Islet precursor cell (in vitro differentiated cells): ENCODE measurements around the gene KLRC1.
"Not testable (repeated sequence)": the region's sequence is repeated elsewhere in the genome, so short reads cannot be mapped to it uniquely, and the experiment has no call there.

Experiments
- DNase-seq: peaks from one replicate; pipeline ENCODE4 v3.0.0-alpha.2; 2018

Gene KLRC1

DNA sequence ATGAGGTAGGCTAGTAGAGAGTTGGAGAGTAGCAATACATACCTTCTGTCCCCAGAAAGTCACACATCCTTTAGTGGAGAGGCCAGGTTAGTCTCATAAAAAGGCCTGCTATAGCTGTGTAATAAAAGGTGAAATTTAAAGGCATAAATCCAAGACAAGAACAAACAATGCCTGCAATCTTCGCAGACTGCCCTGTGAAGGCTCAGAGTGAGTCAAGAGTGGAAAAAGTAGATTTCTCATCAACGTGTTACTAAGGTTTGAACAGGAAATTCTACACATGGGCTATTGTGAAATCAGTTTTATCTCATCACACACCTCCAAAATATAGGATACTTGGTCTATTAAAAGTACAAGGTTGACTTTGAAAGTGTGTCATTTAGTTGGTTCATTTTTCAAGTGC lies at the start of gene KLRC1:
Gene KLRC1, minus strand, starts transcription at position 222 of the 400 bp plus-strand sequence. CDS start 2,221 bp downstream, outside the sequence.
- DNase-seq: no peak

DNA sequence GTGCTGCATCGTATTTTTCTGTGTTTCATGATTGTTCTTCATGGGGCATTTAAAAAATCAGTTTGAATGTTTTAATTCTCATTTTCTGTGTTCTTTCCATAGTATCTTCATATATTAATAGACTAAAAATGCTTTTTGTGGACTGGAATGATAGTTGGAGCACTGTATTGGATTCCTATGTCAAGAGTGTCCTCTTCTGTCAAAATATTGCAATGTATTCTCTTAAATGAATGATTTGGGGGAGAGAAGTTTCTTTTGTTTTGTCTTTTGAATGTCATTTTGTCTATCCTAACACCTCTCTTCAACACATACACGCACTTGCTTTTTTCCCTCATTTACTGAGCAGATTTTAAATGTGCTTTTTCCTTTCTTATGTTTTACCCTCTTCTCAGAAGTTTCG lies 47.9 kb upstream of the KLRC1 start:
- no peak for DNase-seq

DNA sequence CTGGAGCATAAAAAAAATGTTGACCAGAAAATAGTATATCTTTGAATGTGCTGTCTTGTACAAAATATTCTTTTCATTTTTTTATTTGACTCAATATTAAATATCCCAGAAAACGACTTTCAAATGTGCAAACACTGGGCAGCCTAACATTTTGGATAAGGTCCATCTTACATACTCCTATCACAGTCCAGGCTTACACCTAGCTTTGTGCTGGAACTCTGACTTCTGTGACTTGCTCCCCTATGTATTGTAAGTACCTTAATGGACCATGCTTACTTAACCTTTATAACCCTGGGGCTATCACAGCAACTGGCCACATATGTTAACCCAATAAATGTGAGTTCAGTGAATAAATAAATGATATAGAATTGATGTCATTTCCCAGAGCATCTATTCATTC lies 44.9 kb upstream of the KLRC1 start:
- DNase-seq: no peak

DNA sequence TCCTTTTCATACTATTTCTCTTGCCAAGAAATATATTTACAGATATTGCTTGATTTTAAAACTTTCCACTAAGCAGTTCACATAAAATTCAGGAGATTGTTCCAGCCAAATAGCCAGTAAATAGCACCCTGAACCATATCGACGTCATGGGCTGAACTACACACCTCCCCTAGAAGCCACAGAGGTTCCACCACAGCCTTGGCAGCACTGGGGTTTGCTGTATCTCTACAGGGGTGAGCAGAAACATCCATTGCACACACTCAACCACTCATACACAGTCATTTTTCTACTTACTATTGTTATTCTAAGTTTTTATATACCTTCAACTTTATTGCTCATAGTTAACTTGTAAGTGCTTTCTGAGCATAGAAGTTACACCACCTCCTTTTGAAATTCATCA lies 44.4 kb upstream of the KLRC1 start:
- no peak for DNase-seq

DNA sequence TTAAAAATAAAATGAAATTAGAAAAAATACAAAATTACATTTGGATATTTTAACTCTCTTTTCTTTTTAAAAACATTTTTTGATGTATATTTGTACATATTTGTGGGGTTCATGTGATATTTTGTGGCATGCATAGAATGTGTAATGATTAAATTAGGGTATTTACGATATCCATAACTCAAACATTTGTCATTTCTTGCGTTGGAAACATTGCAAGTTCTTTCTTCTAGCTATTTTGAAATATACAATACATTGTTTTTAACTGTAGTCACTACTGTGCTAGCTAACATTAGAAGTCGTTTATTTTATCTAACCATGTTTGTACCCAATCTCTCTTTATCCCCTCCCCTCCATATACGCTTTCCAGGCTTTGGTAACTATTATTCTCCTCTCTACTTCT lies 38.6 kb upstream of the KLRC1 start:
- no peak for DNase-seq

DNA sequence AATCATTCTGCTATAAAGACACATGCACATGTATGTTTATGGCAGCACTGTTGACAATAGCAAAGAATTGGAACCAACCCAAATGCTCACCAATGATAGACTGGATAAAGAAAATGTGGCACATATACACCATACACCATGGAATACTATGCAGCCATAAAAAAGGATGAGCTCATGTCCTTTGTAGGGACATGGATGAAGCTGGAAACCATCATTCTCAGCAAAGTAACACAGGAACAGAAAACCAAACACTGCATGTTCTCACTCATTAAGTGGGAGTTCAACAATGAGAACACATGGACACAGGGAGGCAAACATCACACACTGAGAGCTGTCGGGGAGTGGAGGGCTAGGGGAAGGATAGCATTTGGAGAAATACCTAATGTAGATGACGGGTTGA lies 34.2 kb upstream of the KLRC1 start:
- not testable (repeated sequence) for DNase-seq

DNA sequence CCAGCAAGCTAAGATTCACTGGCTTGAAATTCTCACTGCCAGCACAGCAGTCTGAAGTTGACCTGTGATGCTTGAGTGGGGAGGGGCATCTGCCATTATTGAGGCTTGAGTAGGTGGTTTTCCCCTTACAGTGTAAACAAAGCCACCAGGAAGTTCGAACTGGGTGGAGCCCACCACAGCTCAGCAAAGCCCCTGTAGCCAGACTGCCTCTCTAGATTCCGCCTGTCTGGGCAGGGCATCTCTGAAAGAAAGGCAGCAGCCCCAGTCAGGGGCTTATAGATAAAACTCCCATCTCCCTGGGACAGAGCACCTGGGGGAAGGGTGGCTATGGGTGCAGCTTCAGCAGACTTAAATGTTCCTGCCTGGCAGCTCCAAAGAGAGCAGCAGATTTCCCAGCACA lies 28.7 kb upstream of the KLRC1 start:
- not testable (repeated sequence) for DNase-seq

DNA sequence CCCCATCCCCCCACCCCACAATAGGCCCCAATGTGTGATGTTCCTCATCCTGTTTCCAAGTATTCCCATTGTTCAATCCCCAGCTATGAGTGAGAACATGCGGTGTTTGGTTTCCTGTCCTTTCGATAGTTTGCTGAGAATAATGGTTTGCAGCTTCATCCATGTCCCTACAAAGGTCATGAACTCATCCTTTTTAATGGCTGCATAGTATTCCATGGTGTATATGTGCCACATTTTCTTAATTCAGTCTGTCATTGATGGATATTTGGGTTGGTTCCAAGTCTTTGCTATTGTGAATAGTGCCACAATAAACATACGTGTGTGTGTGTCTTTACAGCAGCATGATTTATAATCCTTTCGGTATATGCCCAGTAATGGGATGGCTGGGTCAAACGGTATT lies 19.6 kb upstream of the KLRC1 start:
- DNase-seq: not testable (repeated sequence)

DNA sequence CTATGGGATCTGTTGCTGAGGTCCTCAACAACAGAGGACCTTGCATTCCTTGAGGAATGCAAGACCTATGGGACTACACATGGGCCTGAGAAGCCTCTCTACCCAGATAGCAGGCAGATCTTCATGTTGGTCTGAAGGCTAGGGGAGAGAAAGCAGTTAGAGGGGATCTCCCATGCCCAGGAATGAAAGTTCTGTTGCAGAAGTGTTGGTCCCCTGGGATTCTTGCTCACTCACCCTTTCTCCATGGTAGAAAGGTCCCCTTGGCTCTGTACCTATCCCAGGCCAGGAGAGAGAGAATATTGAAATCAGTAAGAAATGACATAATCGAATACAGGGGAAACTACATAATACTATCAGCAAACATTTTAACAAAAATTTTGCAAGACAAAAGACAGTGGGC lies 16.5 kb upstream of the KLRC1 start:
- no peak for DNase-seq

DNA sequence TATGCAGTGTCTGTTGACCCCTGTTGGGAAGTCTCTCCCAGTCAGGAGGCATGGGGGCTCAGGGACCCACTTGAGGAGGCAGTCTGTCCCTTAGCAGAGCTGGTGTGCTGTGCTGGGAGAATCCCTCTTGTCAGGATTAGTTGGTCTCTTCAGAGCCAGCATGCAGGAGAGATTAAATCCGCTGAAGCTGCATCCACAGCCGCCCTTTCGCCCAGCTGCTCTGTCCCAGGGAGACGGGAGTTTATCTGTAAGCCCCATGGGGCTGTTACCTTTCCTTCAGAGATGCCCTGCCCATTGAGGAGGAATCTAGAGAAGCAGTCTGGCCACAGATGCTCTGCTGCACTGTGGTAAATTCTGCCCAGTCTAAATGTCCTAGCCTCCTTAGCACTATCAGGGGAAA lies 13.1 kb upstream of the KLRC1 start:
- DNase-seq: no peak

DNA sequence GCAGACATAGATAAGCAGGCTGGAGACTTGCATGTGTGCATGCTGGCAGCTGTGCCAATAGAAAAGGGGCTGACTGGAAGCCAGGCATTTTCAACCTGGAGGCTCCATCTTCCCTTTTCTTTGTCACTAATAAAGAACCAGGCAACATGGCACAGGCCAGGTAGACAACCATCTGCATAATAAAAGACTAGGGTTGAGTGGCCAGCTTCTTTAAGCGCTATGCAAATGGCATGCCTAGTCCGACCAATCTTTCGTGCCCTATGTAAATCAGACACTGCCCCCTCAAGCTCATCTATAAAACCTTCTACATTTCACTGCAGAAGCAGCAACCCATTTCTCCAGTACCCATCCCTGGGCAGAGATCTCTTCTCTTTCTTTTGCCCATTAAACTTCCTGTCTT lies 4.6 kb upstream of the KLRC1 start:
- DNase-seq: peak; percentile 56

DNA sequence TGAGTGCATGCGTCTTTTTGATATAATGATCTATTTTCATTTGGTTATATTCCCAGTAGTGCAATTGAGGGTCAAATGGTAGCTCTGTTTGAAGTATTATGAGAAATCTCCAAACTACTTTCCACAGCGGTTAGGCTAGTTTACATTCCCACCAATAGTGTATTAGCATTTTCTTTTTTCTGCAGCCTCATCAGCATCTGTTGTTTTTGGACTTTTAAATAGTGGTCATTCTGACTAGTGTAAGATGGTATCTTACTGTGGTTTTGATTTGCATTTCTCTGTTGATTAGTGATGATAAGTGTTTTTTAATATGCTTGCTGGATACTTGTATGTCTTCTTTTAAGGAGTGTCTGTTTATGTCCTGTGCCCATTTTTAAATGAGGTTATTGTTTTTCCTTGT lies 3.7 kb upstream of the KLRC1 start:
- DNase-seq: no peak

DNA sequence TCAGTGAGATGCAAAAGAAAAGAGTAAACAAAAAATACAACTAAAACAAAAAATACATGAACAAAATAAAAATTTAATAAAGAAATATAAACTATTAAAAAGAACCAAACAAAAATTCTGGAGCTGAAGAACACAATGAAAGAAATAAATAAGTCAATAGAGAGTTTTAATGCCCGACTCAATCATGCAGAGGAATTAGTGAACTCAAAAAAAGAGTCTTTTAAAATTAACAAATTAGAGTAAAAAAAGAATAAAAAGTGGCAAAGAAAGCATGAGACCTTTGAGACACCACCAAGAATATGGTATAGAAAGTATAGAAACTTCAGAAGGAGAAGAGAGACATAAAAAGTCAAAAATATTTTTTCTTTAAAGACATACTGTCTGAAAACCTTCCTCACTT lies 2.6 kb upstream of the KLRC1 start:
- no peak for DNase-seq

DNA sequence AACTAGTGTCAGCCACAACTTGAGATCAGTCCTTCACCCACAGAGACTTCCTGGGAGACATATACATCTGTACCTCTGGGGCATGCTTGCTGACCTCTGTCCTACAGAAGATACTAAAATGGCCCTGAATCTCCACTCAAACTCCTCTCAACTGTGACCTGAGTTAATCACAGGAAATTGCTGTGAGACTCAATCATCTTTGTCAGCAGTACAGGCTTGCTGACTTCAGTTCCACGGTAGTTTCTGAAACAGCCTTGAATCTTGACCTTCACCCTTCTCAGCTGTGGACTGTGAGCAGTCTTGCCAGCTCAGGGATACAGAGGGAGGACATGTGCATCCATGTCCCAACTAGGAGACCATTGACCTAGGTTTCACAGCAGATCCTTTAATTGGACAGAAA lies 1.4 kb upstream of the KLRC1 start:
- DNase-seq: no peak

DNA sequence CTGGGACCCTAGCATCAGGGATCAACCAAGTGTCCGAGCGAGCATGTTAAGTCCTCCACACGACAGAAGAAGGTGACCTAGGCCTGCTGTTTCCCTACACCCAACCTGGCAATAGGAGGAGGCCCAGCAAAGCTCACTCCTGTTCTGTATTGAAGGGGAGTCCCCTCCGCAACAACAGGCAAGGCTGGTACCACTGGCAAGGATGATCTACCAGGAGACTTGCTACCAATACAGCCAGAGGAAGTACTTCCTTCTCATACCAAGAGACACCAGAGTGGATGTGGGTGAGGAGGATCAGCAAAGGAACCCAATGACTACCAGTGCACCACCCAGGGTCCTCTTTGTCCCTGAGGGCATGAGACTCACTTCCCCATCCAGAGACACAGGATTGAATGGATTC lies 4.9 kb downstream of the KLRC1 start:
- DNase-seq: peak; percentile 50

DNA sequence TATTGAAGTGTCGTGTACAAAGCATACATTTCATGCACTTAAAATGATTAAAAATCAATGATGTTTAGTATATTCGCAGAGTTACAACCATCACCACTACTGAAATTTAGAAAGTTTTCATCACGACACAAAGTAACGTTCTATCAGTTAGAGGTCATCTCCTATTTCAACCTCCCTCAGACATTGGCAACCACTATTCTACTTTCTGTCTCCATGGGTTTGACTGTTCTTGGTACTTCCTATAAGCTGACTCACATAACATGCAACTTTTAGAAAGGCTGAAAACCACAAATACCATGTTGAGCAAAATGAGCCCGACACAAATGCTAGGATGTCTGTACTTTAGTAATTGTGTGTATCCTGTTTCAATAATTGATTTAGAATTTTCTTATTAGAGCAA lies 7.1 kb downstream of the KLRC1 start:
- DNase-seq: not testable (repeated sequence)

DNA sequence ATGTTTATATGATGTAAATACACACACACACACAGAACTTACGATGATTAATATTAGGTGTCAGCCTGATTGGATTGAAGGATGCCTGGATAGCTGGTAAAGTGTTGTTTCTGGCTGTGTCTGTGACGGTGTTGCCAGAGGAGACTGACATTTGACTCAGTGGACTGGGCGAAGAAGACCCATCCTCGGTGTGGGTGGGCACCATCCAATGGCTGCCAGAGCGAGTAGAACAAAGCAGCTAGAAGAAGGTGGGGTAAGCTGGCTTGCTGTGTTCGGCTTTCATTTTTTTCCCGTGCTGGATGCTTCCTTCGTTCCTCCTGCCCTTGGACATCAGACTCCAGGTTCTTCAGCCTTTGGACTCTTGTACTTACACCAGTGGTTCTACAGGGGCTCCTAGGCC lies 12.0 kb downstream of the KLRC1 start:
- DNase-seq: not testable (repeated sequence)

DNA sequence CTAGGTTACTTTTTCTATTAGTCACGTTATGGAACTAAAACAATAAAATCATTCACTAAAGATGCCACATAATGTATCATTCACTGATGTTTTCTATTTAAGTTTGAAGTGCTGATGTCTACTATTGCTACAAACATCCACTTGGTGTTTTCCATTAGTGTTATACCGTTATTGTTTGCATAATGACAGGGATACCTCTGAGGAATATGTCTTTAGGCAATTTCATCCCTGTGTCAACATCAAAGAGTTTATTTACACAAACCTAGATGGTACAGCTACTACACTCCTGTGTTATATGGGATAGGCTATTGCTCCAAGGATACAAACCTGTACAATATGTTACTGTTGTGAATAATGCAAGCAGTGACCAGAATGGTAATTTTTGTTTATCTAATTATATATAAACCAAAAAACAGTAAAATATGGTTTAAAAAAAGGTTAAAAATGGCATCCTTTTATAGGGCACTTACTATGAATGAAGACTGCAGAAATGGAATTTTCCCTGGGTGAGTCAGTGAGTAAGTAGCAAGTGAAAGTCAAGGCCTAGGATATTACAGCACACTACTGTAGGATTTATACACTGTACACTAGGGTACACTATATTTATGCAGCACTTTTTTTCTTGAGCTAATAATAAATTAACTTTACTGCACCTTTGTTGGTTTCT lies 13.4 kb downstream of the KLRC1 start:
- DNase-seq: not testable (repeated sequence)

DNA sequence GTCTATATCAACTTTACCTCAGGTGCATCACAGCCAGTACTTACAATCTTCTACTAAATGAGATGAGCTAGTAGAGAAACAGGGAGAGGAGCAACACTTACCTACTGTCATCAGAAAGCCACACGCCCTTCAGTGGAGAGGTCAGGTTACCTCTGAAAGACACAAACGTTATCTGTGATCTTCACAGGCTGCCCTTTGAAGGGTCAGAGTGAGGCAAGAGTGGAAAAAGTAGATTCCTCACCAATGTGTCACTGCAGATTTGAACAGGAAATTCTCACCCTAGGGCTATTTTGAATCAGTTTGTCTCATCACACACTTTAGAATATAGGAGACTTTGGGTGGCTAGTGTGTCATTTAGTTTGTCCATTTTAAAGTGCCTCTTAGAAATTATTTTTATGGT lies 15.6 kb downstream of the KLRC1 start:
- DNase-seq: not testable (repeated sequence)

DNA sequence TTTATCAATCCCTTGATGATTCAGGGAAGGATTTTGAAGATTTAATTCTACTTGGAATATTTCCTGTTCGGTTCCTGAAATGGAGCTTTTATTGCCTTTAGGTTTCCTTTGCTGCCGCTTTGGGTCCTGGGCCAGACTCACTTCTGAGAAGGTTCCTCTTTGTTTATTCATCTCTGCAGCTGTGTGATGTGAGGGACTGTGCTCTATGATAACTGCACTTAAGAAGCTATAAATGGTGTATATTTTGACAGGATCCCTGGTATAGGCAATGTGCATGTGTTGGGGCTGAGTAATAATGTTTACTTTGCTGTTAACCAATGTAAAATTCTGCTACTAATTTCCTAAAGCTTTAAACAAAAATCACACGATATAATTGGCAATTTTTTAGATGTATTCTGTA lies 17.4 kb downstream of the KLRC1 start, which contains the start of gene KLRC2:
Gene KLRC2, minus strand, starts transcription at position 195 of the 400 bp plus-strand sequence. Its CDS starts 24 bp downstream, at position 171.
- DNase-seq: peak; percentile 64

DNA sequence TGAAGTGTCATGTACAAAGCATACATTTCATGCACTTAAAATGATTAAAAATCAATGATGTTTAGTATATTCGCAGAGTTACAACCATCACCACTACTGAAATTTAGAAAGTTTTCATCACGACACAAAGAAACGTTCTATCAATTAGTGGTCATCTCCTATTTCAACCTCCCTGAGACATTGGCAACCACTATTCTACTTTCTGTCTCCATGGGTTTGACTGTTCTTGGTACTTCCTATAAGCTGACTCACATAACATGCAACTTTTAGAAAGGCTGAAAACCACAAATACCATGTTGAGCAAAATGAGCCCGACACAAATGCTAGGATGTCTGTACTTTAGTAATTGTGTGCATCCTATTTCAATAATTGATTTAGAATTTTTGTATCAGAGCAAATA lies 22.6 kb downstream of the KLRC1 start:
- not testable (repeated sequence) for DNase-seq

DNA sequence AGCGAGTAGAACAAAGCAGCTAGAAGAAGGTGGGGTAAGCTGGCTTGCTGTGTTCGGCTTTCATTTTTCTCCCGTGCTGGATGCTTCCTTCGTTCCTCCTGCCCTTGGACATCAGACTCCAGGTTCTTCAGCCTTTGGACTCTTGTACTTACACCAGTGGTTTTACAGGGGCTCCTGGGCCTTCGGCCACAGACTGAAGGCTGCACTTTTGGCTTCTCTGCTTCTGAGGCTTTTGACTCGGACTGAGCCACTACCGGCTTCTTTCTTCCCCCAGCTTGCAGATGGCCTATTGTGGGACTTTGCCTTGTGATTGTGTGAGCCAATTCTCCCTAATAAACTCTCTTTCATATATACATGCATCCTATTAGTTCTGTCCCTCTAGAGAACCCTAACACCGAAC lies 27.2 kb downstream of the KLRC1 start:
- not testable (repeated sequence) for DNase-seq

DNA sequence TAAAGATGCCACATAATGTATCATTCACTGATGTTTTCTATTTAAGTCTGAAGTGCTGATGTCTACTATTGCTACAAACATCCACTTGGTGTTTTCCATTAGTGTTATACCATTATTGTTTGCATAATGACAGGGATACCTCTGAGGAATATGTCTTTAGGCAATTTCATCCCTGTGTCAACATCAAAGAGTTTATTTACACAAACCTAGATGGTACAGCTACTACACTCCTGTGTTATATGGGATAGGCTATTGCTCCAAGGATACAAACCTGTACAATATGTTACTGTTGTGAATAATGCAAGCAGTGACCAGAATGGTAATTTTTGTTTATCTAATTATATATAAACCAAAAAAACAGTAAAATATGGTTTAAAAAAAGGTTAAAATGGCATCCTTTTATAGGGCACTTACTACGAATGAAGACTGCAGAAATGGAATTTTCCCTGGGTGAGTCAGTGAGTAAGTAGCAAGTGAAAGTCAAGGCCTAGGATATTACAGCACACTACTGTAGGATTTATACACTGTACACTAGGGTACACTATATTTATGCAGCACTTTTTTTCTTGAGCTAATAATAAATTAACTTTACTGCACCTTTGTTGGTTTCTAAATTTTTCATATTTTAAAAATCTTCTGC lies 28.8 kb downstream of the KLRC1 start:
- DNase-seq: not testable (repeated sequence)

DNA sequence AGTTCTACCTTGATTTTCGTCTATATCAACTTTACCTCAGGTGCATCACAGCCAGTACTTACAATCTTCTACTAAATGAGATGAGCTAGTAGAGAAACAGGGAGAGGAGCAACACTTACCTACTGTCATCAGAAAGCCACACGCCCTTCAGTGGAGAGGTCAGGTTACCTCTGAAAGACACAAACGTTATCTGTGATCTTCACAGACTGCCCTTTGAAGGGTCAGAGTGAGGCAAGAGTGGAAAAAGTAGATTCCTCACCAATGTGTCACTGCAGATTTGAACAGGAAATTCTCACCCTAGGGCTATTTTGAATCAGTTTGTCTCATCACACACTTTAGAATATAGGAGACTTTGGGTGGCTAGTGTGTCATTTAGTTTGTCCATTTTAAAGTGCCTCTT lies 31.0 kb downstream of the KLRC1 start:
- not testable (repeated sequence) for DNase-seq

DNA sequence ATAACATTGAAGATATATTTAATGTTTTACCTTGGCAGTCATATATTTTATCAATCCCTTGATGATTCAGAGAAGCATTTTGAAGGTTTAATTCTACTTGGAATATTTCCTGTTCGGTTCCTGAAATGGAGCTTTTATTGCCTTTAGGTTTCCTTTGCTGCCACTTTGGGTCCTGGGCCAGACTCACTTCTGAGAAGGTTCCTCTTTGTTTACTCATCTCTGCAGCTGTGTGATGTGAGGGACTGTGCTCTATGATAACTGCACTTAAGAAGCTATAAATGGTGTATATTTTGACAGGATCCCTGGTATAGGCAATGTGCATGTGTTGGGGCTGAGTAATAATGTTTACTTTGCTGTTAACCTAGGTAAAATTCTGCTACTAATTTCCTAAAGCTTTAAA lies 32.8 kb downstream of the KLRC1 start, which contains the start of gene KLRC3:
Gene KLRC3, minus strand, starts transcription at position 262 of the 400 bp plus-strand sequence. Its CDS starts 45 bp downstream, at position 217.
- DNase-seq: not testable (repeated sequence)
